ENCODE measurements around the gene FAT1.
"Not testable (repeated sequence)": the region's sequence is repeated elsewhere in the genome, so short reads cannot be mapped to it uniquely, and the experiment has no call there.

FAT1 gene
- 0.26 to 0.30 reads per million in 2 experiments for total RNA-seq

- no peak for DNase-seq (ENCODE audit: low read depth)
Measured at GRCh38 chr4:186723292-186724057, at the start of gene FAT1. Gene FAT1, minus strand, starts transcription at chr4:186723856. Its CDS starts 14,029 bp downstream, at chr4:186709827.

- DNase-seq (ENCODE audit: low read depth): no peak
Measured at GRCh38 chr4:186772936-186773487, 49.4 kb upstream of the FAT1 start.

- no peak for DNase-seq (ENCODE audit: low read depth)
Measured at GRCh38 chr4:186771624-186772023, 48.0 kb upstream of the FAT1 start.

GRCh38 chr4:186770481-186771175 lies 47.0 kb upstream of the FAT1 start:
- DNase-seq (ENCODE audit: low read depth): no peak

- DNase-seq (ENCODE audit: low read depth): no peak
Measured at GRCh38 chr4:186767794-186768193, 44.1 kb upstream of the FAT1 start.

- no peak for DNase-seq (ENCODE audit: low read depth)
Measured at GRCh38 chr4:186765673-186766546, 42.3 kb upstream of the FAT1 start.

GRCh38 chr4:186765138-186765537 lies 41.5 kb upstream of the FAT1 start:
- DNase-seq (ENCODE audit: low read depth): no peak

- DNase-seq (ENCODE audit: low read depth): no peak
Measured at GRCh38 chr4:186764457-186764856, 40.8 kb upstream of the FAT1 start.

- no peak for DNase-seq (ENCODE audit: low read depth)
Measured at GRCh38 chr4:186762865-186763264, 39.2 kb upstream of the FAT1 start.

- DNase-seq (ENCODE audit: low read depth): no peak
Measured at GRCh38 chr4:186762361-186762760, 38.7 kb upstream of the FAT1 start.

GRCh38 chr4:186761956-186762355 lies 38.3 kb upstream of the FAT1 start:
- DNase-seq (ENCODE audit: low read depth): not testable (repeated sequence)

- no peak for DNase-seq (ENCODE audit: low read depth)
Measured at GRCh38 chr4:186761393-186761792, 37.7 kb upstream of the FAT1 start.

GRCh38 chr4:186760576-186760975 lies 36.9 kb upstream of the FAT1 start:
- DNase-seq (ENCODE audit: low read depth): no peak

- no peak for DNase-seq (ENCODE audit: low read depth)
Measured at GRCh38 chr4:186759990-186760389, 36.3 kb upstream of the FAT1 start.

GRCh38 chr4:186758929-186759682 lies 35.5 kb upstream of the FAT1 start:
- no peak for DNase-seq (ENCODE audit: low read depth)

- DNase-seq (ENCODE audit: low read depth): no peak
Measured at GRCh38 chr4:186757696-186758355, 34.2 kb upstream of the FAT1 start.

GRCh38 chr4:186756550-186756949 lies 32.9 kb upstream of the FAT1 start:
- DNase-seq (ENCODE audit: low read depth): not testable (repeated sequence)

GRCh38 chr4:186755550-186756519 lies 32.2 kb upstream of the FAT1 start:
- no peak for DNase-seq (ENCODE audit: low read depth)

- DNase-seq (ENCODE audit: low read depth): no peak
Measured at GRCh38 chr4:186754976-186755375, 31.3 kb upstream of the FAT1 start.

- no peak for DNase-seq (ENCODE audit: low read depth)
Measured at GRCh38 chr4:186752325-186752724, 28.7 kb upstream of the FAT1 start.

Measured in T follicular helper cell (primary cell).